Immature natural killer cell (primary cell): Measurements from ENCODE around the gene THAP4. TPM values are rescaled to one million over a fixed set of nuclear protein-coding genes. Genes with fewer than 3 reads are reported as not detected.
"Not testable (repeated sequence)": the region's sequence is repeated elsewhere in the genome, so short reads cannot be mapped to it uniquely, and the experiment has no call there.

Experiments
- DNase-seq, 3 donors: peaks; one replicate each; pipeline ENCODE4 v3.0.0; 2022; ENCODE audit warnings: mixed read lengths in 1 of 3
- H3K27ac Mint-ChIP-seq, 6 donors: one replicate each; pipeline ENCODE4 v1.8.0; 2020; ENCODE audit warnings: mixed read lengths in 6 of 6, mild to moderate bottlenecking in 5 of 6, inconsistent platforms in 4 of 6, moderate library complexity in 3 of 6
- H3K27me3 Mint-ChIP-seq, 3 donors: one replicate each; pipeline ENCODE4 v1.8.0; 2020 to 2021; ENCODE audit warnings: low read depth in 3 of 3, mild to moderate bottlenecking in 3 of 3, mixed read lengths in 3 of 3, moderate library complexity in 3 of 3, inconsistent platforms in 1 of 3
- H3K36me3 Mint-ChIP-seq, 3 donors: one replicate each; pipeline ENCODE4 v1.8.0; 2020; ENCODE audit warnings: mixed read lengths in 3 of 3, inconsistent platforms in 2 of 3, mild to moderate bottlenecking in 2 of 3
- H3K4me1 Mint-ChIP-seq, 2 donors: one replicate each; pipeline ENCODE4 v1.8.0; 2020; ENCODE audit warnings: inconsistent platforms in 2 of 2, mild to moderate bottlenecking in 2 of 2, mixed read lengths in 2 of 2, moderate library complexity in 1 of 2
- H3K4me3 Mint-ChIP-seq, 5 donors: one replicate each; pipeline ENCODE4 v1.8.0; 2020; ENCODE audit warnings: mild to moderate bottlenecking in 5 of 5, mixed read lengths in 5 of 5, inconsistent platforms in 3 of 5, moderate library complexity in 3 of 5
- H3K9me3 Mint-ChIP-seq, 6 donors: one replicate each; pipeline ENCODE4 v1.8.0; 2020; ENCODE audit warnings: mild to moderate bottlenecking in 6 of 6, mixed read lengths in 6 of 6, inconsistent platforms in 4 of 6, moderate library complexity in 3 of 6
- polyA plus RNA-seq, 3 donors: library from polyadenylated mRNA; unstranded; fragments of 300-500 nt; fragmentation: Illumina TruSeq; gene quantifications; one replicate each; pipeline ENCODE4 v1.2.3, GENCODE V29; 2021

The THAP4 gene
- polyA plus RNA-seq, 3 donors from 2014 or later, result 20.0 to 39.5 (median 29.4) TPM

DNA sequence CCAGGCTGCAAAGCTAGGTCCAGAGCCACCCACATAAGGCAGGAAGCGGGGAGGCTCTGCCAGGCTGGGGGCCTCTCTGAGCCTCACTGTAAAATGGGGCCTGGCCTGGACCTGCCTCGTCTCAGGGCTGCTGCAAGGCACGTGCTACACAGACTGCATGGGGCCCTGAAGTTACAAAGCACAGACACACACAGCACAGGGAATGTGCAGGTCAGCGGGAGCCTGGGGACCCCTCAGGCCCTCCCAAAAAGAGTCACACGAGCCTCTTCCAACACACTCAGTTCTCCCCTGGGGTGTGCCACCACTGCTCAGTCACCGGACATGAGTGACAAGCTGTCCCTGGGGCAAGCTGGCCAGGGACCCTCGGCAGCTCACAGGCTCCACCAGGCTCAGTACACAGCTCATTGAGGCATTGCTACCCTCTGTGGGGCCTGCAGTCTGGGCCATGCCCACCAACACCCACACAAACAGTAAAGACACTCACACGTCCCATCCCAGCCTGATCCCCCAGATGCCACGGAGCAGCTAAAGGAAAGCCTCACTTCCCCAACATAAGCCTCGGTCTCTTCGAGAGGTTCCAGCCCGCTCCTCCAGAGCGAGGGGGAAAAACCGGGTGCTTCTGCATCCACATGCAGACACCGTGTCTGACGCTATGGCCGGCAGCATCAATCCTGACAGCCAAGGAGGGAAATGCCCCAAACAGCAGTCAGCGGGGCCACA, 44.7 kb downstream of the THAP4 start:
- H3K27ac Mint-ChIP-seq, result no peak overlapping the region
- H3K4me1 Mint-ChIP-seq, result no peaks in the 10 kb centered on the region
- peaks cover 14 to 23% (median 21%) of the 10 kb centered on the region in 3 donors for H3K36me3 Mint-ChIP-seq
- no peak for DNase-seq
- peaks cover 0 to 7% (median 4%) of the 10 kb centered on the region in 6 donors for H3K9me3 Mint-ChIP-seq
- no peak overlapping the region for H3K4me3 Mint-ChIP-seq
- H3K27me3 Mint-ChIP-seq, result no peaks in the 10 kb centered on the region

DNA sequence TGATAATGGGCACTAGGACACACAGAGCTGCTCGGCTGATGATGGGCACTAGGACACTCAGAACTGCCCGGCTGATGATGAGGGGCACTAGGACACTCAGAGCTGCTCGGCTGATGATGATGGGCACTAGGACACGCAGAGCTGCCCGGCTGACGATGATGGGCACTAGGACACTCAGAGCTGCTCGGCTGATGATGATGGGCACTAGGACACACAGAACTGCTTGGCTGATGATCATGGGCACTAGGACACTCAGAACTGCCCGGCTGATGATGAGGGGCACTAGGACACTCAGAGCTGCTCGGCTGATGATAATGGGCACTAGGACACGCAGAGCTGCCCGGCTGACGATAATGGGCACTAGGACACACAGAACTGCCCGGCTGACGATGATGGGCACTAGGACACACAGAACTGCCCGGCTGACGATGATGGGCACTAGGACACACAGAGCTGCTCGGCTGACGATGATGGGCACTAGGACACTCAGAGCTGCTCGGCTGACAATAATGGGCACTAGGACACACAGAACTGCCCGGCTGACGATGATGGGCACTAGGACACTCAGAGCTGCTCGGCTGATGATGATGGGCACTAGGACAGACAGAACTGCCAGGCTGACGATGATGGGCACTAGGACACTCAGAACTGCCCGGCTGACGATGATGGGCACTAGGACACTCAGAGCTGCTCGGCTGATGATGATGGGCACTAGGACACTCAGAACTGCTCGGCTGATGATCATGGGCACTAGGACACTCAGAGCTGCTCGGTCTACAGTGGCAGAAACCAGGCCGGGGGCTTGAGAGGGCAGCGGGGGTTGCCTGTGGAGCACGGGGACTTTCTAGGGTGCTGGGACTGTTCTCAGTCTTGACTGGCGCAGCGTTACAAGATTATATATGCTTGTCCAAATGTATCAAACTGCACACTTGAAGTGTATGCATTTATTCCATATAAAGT, 46.2 kb downstream of the THAP4 start:
- H3K27ac Mint-ChIP-seq, H3K27me3 Mint-ChIP-seq, H3K4me1 Mint-ChIP-seq, H3K4me3 Mint-ChIP-seq, DNase-seq: not testable (repeated sequence)
- H3K9me3 Mint-ChIP-seq, result peaks cover 0 to 19% (median 16%) of the 10 kb centered on the region in 6 donors
- peaks cover 24 to 34% (median 33%) of the 10 kb centered on the region in 3 donors for H3K36me3 Mint-ChIP-seq

DNA sequence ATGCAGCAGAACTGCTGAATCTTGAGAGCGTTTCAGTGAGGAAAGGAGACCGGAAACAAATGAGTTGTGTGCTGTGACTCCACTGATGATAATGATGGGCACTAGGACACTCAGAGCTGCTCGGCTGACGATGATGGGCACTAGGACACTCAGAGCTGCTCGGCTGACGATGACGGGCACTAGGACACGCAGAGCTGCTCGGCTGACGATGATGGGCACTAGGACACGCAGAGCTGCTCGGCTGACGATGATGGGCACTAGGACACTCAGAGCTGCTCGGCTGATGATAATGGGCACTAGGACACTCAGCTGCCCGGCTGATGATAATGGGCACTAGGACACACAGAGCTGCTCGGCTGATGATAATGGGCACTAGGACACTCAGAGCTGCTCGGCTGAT, 47.1 kb downstream of the THAP4 start:
- H3K9me3 Mint-ChIP-seq, result peaks cover 2 to 25% (median 22%) of the 10 kb centered on the region in 6 donors
- not testable (repeated sequence) for DNase-seq, H3K4me1 Mint-ChIP-seq, H3K4me3 Mint-ChIP-seq, H3K27me3 Mint-ChIP-seq
- peaks cover 29 to 42% (median 40%) of the 10 kb centered on the region in 3 donors for H3K36me3 Mint-ChIP-seq
- H3K27ac Mint-ChIP-seq, result peak overlapping the region in 1 of 6 donors; percentile 5

DNA sequence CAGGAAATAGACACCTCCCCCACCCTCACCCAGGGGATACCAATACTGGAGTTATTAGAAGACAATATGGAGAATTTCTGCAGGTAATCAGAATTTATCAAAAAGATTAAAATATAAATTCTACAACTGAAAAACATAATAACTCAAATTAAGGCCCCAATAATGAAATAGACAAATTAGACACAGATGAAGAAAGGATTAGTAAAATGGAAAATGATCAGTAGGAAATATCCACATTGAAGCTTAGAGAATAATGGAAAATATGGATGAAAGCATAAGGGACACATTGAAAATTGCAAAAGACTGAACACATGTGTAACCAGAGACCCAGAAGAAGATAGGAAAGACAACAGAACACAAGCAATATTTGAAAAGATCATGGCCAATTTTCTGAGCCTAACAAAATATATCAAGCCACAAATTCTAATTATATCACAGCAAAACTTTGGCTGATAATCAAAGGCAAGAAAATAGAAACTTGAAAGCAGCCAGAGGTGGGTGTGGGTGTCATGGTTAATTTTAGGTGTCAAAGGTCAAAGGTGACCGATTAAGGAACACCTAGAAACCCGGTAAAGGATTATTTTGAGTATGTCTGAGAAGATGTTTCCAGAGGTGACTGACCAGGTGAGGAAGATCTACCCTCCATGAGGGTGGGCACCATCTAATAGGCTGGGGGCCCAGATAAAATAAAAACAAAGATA, 50.2 kb downstream of the THAP4 start:
- peaks cover 39 to 65% (median 61%) of the 10 kb centered on the region in 3 donors for H3K36me3 Mint-ChIP-seq
- peak overlapping the region in 1 of 6 donors; percentile 0 for H3K27ac Mint-ChIP-seq

DNA sequence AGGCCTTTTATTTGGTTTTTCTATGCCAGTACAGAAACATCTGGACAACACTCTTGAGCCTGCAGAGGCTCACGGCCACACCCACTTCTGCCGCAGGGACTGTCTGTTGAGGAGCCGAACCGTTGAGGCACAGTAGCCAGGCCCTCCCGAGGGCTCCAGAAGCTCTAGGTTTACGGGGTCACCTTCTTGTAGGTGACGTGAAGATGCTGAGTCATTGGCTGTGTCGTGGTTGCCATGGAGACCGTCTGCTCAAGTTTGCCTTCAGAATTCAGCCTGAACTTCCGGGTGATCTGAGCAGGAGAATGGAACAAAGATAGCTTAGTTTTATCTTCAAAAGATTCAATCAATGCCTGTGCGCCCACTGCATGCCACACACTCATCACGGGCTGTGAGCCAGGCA, 52.5 kb downstream of the THAP4 start:
- DNase-seq, result no peak
- Mint-ChIP-seq H3K9me3 (peaks cover 5 to 25% (median 22%) of the 10 kb centered on the region in 6 donors), H3K27me3 (no peaks in the 10 kb centered on the region), H3K4me3 (no peak overlapping the region), H3K36me3 (peaks cover 40 to 64% (median 63%) of the 10 kb centered on the region in 3 donors), H3K4me1 (peaks cover 0 to 6% of the 10 kb centered on the region in 2 donors), H3K27ac (no peak overlapping the region)

More for the DNA sequence above, 50.2 kb downstream of the THAP4 start:
- Mint-ChIP-seq H3K27me3 (no peaks in the 10 kb centered on the region), H3K4me3 (no peak overlapping the region), H3K9me3 (peaks cover 4 to 25% (median 22%) of the 10 kb centered on the region in 6 donors), H3K4me1 (peaks cover 0 to 6% of the 10 kb centered on the region in 2 donors)
- no peak for DNase-seq

DNA sequence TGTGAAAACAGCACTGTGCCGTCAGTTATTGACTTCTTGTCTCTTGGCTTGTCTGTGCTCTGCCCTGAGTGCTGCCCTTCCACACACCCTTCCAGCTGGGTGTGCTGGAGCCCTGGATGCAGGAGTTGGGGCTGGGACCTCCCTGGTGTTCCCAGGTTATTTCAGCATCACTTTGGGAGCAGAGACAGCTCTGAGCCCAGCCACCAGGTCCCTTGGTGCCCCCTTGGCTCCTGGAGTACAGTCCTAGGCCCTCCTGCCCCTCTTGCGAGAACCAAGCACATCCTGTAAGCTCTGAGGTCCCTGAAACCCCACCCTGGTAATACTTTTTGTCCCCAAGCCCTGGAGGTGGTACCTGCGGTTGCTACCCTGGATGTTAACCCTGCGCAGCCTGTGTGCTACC, 54.2 kb downstream of the THAP4 start:
- Mint-ChIP-seq H3K27ac (no peak overlapping the region), H3K9me3 (peaks cover 5 to 24% (median 22%) of the 10 kb centered on the region in 6 donors), H3K27me3 (no peaks in the 10 kb centered on the region), H3K4me3 (no peak overlapping the region), H3K36me3 (peaks cover 36 to 55% (median 51%) of the 10 kb centered on the region in 3 donors), H3K4me1 (peaks cover 3 to 6% of the 10 kb centered on the region in 2 donors)
- no peak for DNase-seq

DNA sequence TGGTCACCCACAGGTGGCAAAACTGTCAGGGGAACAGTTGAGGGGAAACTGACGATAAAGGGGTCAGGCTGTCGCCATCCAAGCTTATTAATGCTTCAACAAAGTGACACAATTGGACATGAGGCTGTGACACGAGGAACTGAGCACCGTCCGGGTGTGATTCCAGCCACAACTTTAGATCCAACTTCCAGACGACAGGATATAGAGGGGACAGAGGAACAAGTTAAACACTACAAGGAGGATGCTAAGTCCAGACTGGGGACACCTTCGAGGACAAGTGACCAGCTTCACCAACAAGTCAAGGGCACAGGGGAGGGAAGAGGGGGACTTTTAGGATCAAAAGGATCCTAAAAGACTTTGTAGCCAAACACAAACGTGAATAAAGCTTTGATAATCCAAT, 54.6 kb downstream of the THAP4 start:
- Mint-ChIP-seq H3K4me1 (peaks cover 7 to 10% of the 10 kb centered on the region in 2 donors), H3K36me3 (peaks cover 31 to 51% (median 47%) of the 10 kb centered on the region in 3 donors), H3K27ac (no peak overlapping the region), H3K27me3 (no peaks in the 10 kb centered on the region), H3K9me3 (peaks cover 5 to 21% (median 18%) of the 10 kb centered on the region in 6 donors), H3K4me3 (no peak overlapping the region)
- DNase-seq, result no peak

DNA sequence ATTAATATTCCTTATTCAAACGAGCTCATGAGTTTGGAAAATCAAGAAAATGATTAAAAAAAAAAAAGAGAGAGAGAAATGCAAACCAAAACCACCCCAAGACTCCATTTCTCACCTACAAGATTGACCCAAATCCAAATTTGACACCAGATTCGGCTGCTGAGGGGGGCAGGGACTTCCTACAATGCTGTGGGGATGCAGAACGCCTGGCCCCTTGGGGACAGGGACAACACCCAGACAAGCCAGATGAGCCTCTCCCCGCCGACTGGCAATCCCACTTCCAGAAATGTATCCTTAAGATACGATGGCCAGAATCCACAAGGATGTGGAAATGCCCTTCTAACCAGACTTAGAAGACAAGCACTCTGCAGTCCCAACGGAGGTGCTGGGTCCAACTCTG, 57.7 kb downstream of the THAP4 start:
- Mint-ChIP-seq H3K4me3 (no peak overlapping the region), H3K36me3 (peaks cover 15 to 26% (median 26%) of the 10 kb centered on the region in 3 donors), H3K4me1 (peaks cover 7% of the 10 kb centered on the region in 2 donors), H3K9me3 (peaks cover 0 to 3% (median 0%) of the 10 kb centered on the region in 6 donors), H3K27ac (no peak overlapping the region), H3K27me3 (no peaks in the 10 kb centered on the region)
- no peak for DNase-seq

DNA sequence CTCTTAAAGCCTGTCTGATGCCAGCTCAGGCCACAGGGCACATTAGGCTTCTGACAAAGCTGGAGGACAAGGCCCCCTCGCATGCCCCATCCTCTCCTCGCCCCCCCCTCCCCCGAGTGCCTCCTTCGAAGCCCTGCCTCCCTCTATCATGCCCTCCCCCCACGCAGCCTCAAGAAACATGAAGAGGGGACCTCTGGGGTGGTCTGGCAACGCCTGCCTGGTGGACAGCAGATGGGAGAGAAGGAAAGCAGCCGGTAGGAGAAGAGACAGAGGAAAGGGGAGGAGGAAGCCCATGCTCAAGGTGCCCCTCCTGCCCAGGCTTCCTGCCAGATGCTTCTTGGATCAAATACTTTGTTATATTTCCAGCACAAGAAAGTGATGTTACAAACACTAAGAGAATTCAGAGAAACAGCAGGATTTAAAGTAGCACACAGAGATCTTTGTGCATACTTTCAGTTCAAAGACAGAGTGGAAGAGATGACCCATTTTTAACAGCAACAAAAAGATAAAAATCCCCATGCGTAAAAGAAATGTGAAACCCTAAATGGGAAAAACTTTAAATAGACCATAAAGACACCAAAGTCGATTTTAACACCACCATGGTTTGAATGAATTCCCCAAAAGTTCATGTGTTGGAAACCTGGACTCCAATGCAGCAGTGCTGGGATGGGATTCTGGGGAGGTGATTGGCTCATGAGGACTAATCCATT, 59.4 kb downstream of the THAP4 start:
- no peak for DNase-seq
- Mint-ChIP-seq H3K4me3 (peak overlapping the region in 1 of 5 donors; percentile 15), H3K9me3 (peaks cover 0 to 2% (median 0%) of the 10 kb centered on the region in 6 donors)

DNA sequence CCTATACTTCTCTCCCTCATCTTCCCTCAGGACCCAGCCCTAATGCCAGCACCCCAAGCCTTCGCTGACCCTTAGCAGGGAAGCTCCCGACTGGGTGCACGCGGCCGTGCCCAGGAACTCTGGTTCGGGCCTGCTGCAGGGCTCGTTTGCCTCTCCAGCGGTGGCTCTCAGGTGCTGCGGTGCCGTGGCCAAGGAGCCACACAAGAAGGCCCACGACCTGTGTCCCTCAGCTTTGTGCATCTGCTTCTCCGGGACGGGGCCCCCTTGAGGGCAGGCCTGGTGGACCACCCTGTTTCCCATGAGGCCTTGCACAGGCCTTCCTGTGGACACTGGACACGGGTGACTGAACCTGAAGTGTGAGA, 60.7 kb downstream of the THAP4 start:
- Mint-ChIP-seq H3K27me3 (no peaks in the 10 kb centered on the region), H3K36me3 (peaks cover 0 to 5% (median 3%) of the 10 kb centered on the region in 3 donors), H3K27ac (no peak overlapping the region), H3K4me1 (peaks cover 11 to 15% of the 10 kb centered on the region in 2 donors), H3K9me3 (no peaks in the 10 kb centered on the region), H3K4me3 (no peak overlapping the region)
- no peak for DNase-seq

More for the DNA sequence above, 59.4 kb downstream of the THAP4 start:
- Mint-ChIP-seq H3K27me3 (no peaks in the 10 kb centered on the region), H3K27ac (peak overlapping the region in 4 of 6 donors; percentile 12 to 32 (median 21)), H3K4me1 (peaks cover 7 to 9% of the 10 kb centered on the region in 2 donors), H3K36me3 (peaks cover 10 to 14% (median 12%) of the 10 kb centered on the region in 3 donors)

DNA sequence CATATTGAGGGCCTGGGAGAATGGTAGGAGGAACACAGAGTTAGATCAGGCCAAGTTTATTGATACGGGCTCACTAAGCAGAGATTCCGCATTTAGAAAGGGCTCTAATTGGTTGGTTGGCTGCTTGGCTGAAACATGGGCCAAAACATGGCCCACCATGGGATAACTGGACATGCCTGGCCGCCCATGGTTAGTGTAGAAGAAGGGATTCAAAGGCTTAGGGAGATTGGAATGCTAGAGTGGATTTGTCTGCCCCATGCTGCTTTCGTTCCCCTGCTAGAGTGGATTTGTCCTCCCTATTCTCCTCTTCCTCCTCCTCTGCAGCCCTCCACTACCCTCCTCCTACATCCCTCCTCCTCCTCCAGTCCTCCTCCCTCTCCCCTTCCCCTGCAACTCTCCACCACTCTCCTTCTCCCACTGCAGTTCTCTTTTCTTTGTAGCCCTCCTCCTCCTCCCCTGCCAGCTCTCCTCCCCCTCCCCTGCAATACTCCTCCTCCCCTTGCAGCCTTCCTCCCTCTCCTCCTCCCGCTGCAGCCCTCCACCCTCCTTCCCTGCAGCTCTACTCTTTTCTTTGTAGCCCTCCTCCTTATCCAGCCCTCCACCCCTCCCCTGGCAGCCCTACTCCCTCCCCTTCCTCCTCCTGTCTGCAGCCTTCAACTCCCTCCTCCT, 61.2 kb downstream of the THAP4 start:
- no peak for DNase-seq
- Mint-ChIP-seq H3K4me3 (peak overlapping the region in 1 of 5 donors; percentile 33), H3K27ac (peak overlapping the region in 2 of 6 donors; percentile 32 to 34)

DNA sequence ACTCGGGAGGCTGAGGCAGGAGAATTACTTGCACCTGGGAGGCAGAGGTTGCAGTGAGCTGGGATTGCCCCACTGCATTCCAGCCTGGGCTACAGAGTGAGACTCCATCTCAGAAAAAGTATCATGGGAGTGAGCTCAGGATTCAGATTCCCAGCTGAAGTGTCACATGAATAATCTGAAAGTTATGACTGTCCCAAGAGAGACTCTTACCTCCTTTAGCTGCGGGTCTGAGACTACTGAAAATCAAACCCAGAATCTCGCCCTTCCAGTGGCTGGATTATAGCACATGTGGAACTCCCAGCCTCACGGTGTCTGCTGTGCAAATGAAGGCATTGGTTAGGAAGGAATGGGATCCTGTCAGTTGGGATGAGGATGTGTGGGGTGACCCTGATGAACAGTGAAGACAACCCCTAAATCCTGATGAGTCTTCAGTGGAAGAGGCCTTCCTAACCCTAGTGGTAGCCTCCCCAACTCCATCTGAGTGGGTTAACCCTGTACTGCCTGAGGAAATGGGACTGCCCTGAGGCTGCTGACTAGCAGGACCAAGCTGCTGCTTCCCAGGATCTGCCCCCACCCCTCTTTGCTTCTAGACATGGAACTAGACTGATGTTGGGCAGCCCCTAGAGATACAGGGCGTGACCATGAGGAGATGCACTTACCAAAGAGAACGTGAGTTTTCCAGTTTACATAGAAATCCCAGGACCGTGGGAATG, 61.9 kb downstream of the THAP4 start:
- Mint-ChIP-seq H3K9me3 (no peaks in the 10 kb centered on the region), H3K27me3 (no peaks in the 10 kb centered on the region), H3K4me1 (peaks cover 12 to 16% of the 10 kb centered on the region in 2 donors), H3K27ac (peak overlapping the region in 3 of 6 donors; percentile 32 to 48 (median 39)), H3K4me3 (no peak overlapping the region), H3K36me3 (peaks cover 0 to 3% (median under 1%) of the 10 kb centered on the region in 3 donors)
- DNase-seq, result no peak

More for the DNA sequence above, 61.2 kb downstream of the THAP4 start:
- peaks cover 12 to 16% of the 10 kb centered on the region in 2 donors for H3K4me1 Mint-ChIP-seq
- no peaks in the 10 kb centered on the region for H3K27me3 Mint-ChIP-seq
- H3K36me3 Mint-ChIP-seq, result peaks cover 0 to 5% (median 3%) of the 10 kb centered on the region in 3 donors
- H3K9me3 Mint-ChIP-seq, result no peaks in the 10 kb centered on the region
